Right cardiac atrium (tissue), 5 donors: ENCODE data around the gene CCDC27. TPM values are rescaled to one million over a fixed set of nuclear protein-coding genes. Genes with fewer than 3 reads are reported as not detected.
A peak's percentile ranks its signal among the peaks of the same experiment; 100 is the strongest.
"Not testable (repeated sequence)": the region's sequence is repeated elsewhere in the genome, so short reads cannot be mapped to it uniquely, and the experiment has no call there.

Experiments used
- ATAC-seq, 2 donors: fragments of 200-7000 bp; cut with Tn5 transposase; one replicate each; pipeline versions ENCODE4 v1.8.0 to v1.9.1; 2020; ENCODE audit warnings: moderate library complexity in 2 of 2, mild to moderate bottlenecking in 1 of 2
- DNase-seq, 3 donors: peaks; one replicate each; pipeline ENCODE4 v3.0.0-alpha.2; 2020
- H3K27ac ChIP-seq: one replicate; pipeline ENCODE4 v1.5.1; 2013; ENCODE audit warnings: mild to moderate bottlenecking, low read length, control low read depth, moderate library complexity
- H3K27me3 ChIP-seq: one replicate; pipeline ENCODE4 v1.6.1; 2013; ENCODE audit not compliant: control insufficient read depth, insufficient read depth
- H3K4me1 ChIP-seq: one replicate; pipeline ENCODE4 v1.6.1; 2013; ENCODE audit warnings: low read length; ENCODE audit not compliant: control insufficient read depth, insufficient read depth
- H3K4me3 ChIP-seq: one replicate; pipeline ENCODE4 v1.5.1; 2013; ENCODE audit warnings: low read length, control low read depth
- H3K9me3 ChIP-seq: one replicate; pipeline ENCODE4 v1.6.1; 2013; ENCODE audit warnings: low read length; ENCODE audit not compliant: control insufficient read depth
- WGBS: extraction: QIAGEN DNeasy Blood & Tissue Kit; methylation state at CpG from one replicate; pipeline ENCODE4 v1.1.7; 2013; 5-methylcytosine and 5-hydroxymethylcytosine counted together
- intact Hi-C, 4 donors: fragments of 100-400 bp; cut with DNase I; formaldehyde crosslinking; loops; one replicate each; pipeline versions ENCODE4 v1.11.0 to v1.14.0; 2022 to 2023
- polyA plus RNA-seq: library from polyadenylated mRNA; stranded (reverse); fragments of 200-250 nt; gene quantifications from one replicate; pipeline ENCODE4 v1.2.3, GENCODE V29; 2013
- total RNA-seq, 4 donors: library from RNA; stranded (reverse); fragmentation: NEBNext Ultra II Directional; extraction: Animal tissue kit (Norgen Biotek cat#: 25700); gene quantifications; one replicate each; pipeline ENCODE4 v1.2.1, GENCODE V29; 2021
- donor health status: healthy with polysubstance abuse.
- donor health status: DM: no; HTN: yes; CAD: no.
- donor health status: DM: no; HTN: no; CAD: no.
- donor health status: DM: no; HTN: yes; CAD: no; lungs with severe emphysema.
- donor health status: DM: yes; HTN: yes; CAD: no.

The CCDC27 gene
- total and polyA plus RNA-seq, 5 donors, result 0.09 to 0.14 TPM; not detected in 3

- intact Hi-C loops, result no loop called here
- peak in 1 of 3 donors; percentile 44 for DNase-seq
Observed at GRCh38 chr1:3746389-3746829, 5.8 kb upstream of the CCDC27 start.

GRCh38 chr1:3746830-3747521 is 5.3 kb upstream of the CCDC27 start:
- intact Hi-C loops, result no loop called here
- under 1% methylated on average over 73 of the region's 73 CpGs for WGBS

More at GRCh38 chr1:3746389-3746829, 5.8 kb upstream of the CCDC27 start:
- Histone ChIP-seq H3K27me3 (no peaks in the 10 kb centered on the region), H3K4me1 (peaks cover 16% of the 10 kb centered on the region), H3K4me3 (peak overlapping the region; percentile 78), H3K27ac (peak overlapping the region; percentile 28), H3K9me3 (no peaks in the 10 kb centered on the region)
- peak; percentile 3 to 22 for ATAC-seq
- WGBS, result 20% methylated on average over 35 of the region's 35 CpGs

GRCh38 chr1:3747522-3747848 is 4.8 kb upstream of the CCDC27 start:
- no peak overlapping the region for H3K27ac ChIP-seq
- intact Hi-C loops, result no loop called here
- WGBS, result 42% methylated on average over 6 of the region's 6 CpGs

More at GRCh38 chr1:3746830-3747521, 5.3 kb upstream of the CCDC27 start:
- Histone ChIP-seq H3K4me3 (peak overlapping the region; percentile 78), H3K27ac (peak overlapping the region; percentile 28), H3K27me3 (no peaks in the 10 kb centered on the region), H3K4me1 (peaks cover 16% of the 10 kb centered on the region), H3K9me3 (no peaks in the 10 kb centered on the region)
- peak; percentile 90 to 97 (median 97) for DNase-seq
- ATAC-seq, result peak; percentile 97

GRCh38 chr1:3747903-3748302 is 4.3 kb upstream of the CCDC27 start:
- no peak overlapping the region for H3K4me3 ChIP-seq
- H3K27ac ChIP-seq, result no peak overlapping the region
- no peak for ATAC-seq
- WGBS, result 82% methylated on average over 13 of the region's 13 CpGs
- no peaks in the 10 kb centered on the region for H3K9me3 ChIP-seq
- intact Hi-C loops, result no loop called here
- peak in 1 of 3 donors; percentile 32 for DNase-seq
- no peaks in the 10 kb centered on the region for H3K27me3 ChIP-seq
- peaks cover 16% of the 10 kb centered on the region for H3K4me1 ChIP-seq

More at GRCh38 chr1:3747522-3747848, 4.8 kb upstream of the CCDC27 start:
- H3K27me3 ChIP-seq, result no peaks in the 10 kb centered on the region
- no peak for DNase-seq
- peak overlapping the region; percentile 78 for H3K4me3 ChIP-seq
- no peak for ATAC-seq
- peaks cover 16% of the 10 kb centered on the region for H3K4me1 ChIP-seq
- no peaks in the 10 kb centered on the region for H3K9me3 ChIP-seq

- ATAC-seq, H3K27me3 ChIP-seq, H3K27ac ChIP-seq, intact Hi-C loops, DNase-seq, H3K9me3 ChIP-seq, H3K4me3 ChIP-seq: not testable (repeated sequence)
- peaks cover 16% of the 10 kb centered on the region for H3K4me1 ChIP-seq
- WGBS, result 83% methylated on average over 15 of the region's 15 CpGs
Observed at GRCh38 chr1:3748316-3748900, 3.8 kb upstream of the CCDC27 start.

- no peak overlapping the region for H3K27ac ChIP-seq
- DNase-seq (peak in 1 of 3 donors; percentile 3), ATAC-seq (no peak)
- H3K9me3 ChIP-seq, result no peaks in the 10 kb centered on the region
- H3K4me3 ChIP-seq, result no peak overlapping the region
- no peaks in the 10 kb centered on the region for H3K27me3 ChIP-seq
- intact Hi-C loops, result no loop called here
- peaks cover 16% of the 10 kb centered on the region for H3K4me1 ChIP-seq
- 60% methylated on average over 5 of the region's 5 CpGs for WGBS
Observed at GRCh38 chr1:3749512-3749911, 2.7 kb upstream of the CCDC27 start.

GRCh38 chr1:3750741-3751140 is 1.5 kb upstream of the CCDC27 start:
- intact Hi-C loops, result no loop called here
- DNase-seq (no peak), ATAC-seq (no peak)
- no peaks in the 10 kb centered on the region for H3K27me3 ChIP-seq
- WGBS, result 50% methylated on average over 6 of the region's 6 CpGs
- H3K4me3 ChIP-seq, result no peak overlapping the region
- no peaks in the 10 kb centered on the region for H3K9me3 ChIP-seq
- H3K27ac ChIP-seq, result no peak overlapping the region
- H3K4me1 ChIP-seq, result peaks cover 9% of the 10 kb centered on the region

DNA sequence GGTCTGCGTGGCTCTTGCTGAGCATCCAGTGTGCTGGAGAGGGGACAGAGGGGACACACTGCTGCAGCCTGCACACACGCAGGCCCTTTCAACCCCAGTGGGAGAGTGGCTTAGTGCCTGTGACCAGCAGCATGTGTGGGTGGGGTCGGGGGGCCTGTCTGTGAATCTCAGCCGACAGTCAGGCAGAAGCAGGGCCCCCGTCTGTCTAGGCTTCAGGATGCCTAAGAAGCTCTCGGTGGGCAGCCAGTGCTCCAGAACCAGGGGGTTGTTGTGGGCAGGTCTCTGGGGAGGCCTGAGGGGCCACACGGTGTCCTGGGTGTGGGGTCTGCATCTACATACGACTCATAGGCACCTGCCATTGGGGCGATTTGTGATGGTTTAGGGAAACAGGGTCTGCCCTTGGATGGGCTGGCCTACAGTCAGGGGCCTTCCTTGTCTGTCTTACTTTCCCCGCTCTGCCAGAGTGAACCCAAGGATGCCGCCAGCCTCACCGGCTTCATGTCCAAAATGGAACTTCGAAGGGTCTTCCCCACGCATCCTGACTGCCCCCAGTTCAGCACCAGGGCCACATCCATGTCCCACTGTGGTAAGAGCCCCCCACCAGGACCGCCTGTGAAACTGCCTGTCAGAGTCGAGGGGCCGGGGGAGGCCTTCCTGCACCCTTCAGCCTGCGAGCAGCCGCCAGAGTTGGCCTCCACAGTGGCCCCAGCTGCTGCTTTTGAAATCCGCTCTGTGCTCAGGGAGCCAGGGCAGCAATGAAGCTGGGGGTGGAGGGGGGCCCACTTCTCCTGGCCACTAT is 1.6 kb downstream of the CCDC27 start:
- 79% methylated on average over 20 of the region's 20 CpGs for WGBS
- no peak for ATAC-seq
- Histone ChIP-seq H3K27ac (no peak overlapping the region), H3K4me3 (no peak overlapping the region), H3K27me3 (no peaks in the 10 kb centered on the region), H3K9me3 (no peaks in the 10 kb centered on the region), H3K4me1 (no peaks in the 10 kb centered on the region)
- intact Hi-C loops, result no loop called here
- peak in 1 of 3 donors; percentile 41 for DNase-seq

- H3K4me1 ChIP-seq, result no peaks in the 10 kb centered on the region
- H3K27me3 ChIP-seq, result no peaks in the 10 kb centered on the region
- no peak overlapping the region for H3K27ac ChIP-seq
- no peak for DNase-seq
- no peak overlapping the region for H3K4me3 ChIP-seq
- intact Hi-C loops, result no loop called here
- 70% methylated on average over 21 of the region's 21 CpGs for WGBS
- no peaks in the 10 kb centered on the region for H3K9me3 ChIP-seq
- ATAC-seq, result no peak
Observed at GRCh38 chr1:3756394-3756793, 4.1 kb downstream of the CCDC27 start.

- DNase-seq (no peak), ATAC-seq (no peak)
- no peaks in the 10 kb centered on the region for H3K27me3 ChIP-seq
- intact Hi-C loops, result no loop called here
- H3K9me3 ChIP-seq, result no peaks in the 10 kb centered on the region
- WGBS, result 86% methylated on average over 6 of the region's 6 CpGs
- no peak overlapping the region for H3K4me3 ChIP-seq
- no peaks in the 10 kb centered on the region for H3K4me1 ChIP-seq
- no peak overlapping the region for H3K27ac ChIP-seq
Observed at GRCh38 chr1:3759164-3759563, 6.9 kb downstream of the CCDC27 start.

- intact Hi-C loops, result no loop called here
- H3K9me3 ChIP-seq, result no peaks in the 10 kb centered on the region
- H3K27ac ChIP-seq, result no peak overlapping the region
- H3K4me3 ChIP-seq, result no peak overlapping the region
- 57% methylated on average over 6 of the region's 6 CpGs for WGBS
- H3K27me3 ChIP-seq, result no peaks in the 10 kb centered on the region
- DNase-seq, result no peak
- no peak for ATAC-seq
- no peaks in the 10 kb centered on the region for H3K4me1 ChIP-seq
Observed at GRCh38 chr1:3759796-3760195, 7.5 kb downstream of the CCDC27 start.
